GM12864 (cell line): Measurements from ENCODE around the gene UBE2N.
"Not testable (repeated sequence)": the region's sequence is repeated elsewhere in the genome, so short reads cannot be mapped to it uniquely, and the experiment has no call there.

Experiments used
- DNase-seq: peaks from one replicate; pipeline ENCODE4 v3.0.0-alpha.2; 2011; ENCODE audit warnings: low read depth
- H3K4me3 ChIP-seq: 2 replicates; pipeline ENCODE4 v1.5.1; 2011; ENCODE audit warnings: mild to moderate bottlenecking, low read depth, low read length, control low read depth
- TF ChIP-seq, protein P1 (sequence below): IDR thresholded peaks from 2 replicates; pipeline ENCODE4 v1.5.1; 2011; ENCODE audit warnings: low read depth, mild to moderate bottlenecking, moderate library complexity, low read length, control low read depth, inconsistent platforms; ENCODE audit errors: missing control alignments

UBE2N gene

DNA sequence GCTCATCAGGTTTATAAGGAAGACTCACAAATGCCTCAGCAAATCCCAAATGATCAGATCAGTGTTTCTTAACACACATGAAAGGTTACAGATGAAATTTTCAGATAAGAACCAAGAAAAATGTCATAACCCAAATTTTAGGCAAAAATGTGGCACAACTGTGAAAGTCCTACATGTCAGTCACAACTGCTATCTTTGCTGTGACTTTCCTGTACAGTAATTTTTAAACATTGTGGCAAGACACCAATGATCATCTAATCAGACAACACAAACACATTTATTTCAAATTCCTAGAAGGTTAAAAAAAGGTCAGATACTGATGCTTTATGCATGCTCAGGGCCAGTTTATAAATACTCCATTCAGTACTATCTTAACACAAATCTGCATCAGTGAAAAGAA is 32.9 kb downstream of the UBE2N start:
- DNase-seq: no peak
- TF ChIP-seq, protein P1, sequence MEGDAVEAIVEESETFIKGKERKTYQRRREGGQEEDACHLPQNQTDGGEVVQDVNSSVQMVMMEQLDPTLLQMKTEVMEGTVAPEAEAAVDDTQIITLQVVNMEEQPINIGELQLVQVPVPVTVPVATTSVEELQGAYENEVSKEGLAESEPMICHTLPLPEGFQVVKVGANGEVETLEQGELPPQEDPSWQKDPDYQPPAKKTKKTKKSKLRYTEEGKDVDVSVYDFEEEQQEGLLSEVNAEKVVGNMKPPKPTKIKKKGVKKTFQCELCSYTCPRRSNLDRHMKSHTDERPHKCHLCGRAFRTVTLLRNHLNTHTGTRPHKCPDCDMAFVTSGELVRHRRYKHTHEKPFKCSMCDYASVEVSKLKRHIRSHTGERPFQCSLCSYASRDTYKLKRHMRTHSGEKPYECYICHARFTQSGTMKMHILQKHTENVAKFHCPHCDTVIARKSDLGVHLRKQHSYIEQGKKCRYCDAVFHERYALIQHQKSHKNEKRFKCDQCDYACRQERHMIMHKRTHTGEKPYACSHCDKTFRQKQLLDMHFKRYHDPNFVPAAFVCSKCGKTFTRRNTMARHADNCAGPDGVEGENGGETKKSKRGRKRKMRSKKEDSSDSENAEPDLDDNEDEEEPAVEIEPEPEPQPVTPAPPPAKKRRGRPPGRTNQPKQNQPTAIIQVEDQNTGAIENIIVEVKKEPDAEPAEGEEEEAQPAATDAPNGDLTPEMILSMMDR: no peak
- H3K4me3 ChIP-seq: no peak overlapping the region

DNA sequence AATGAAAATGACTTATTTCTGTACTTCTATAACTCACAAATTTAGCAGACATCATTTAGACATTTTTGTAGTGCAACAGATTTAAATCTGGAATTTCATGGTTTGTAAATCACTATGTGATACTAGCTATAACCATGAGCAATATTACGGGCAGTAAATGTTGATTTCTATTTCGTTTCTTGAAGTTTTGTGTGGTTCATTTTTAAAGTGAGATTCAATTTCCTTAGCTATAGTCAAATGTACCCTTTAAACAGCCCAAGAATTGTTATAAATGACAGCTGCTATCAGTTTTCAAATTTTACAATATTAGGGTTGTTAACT is 33.8 kb downstream of the UBE2N start:
- no peak overlapping the region for H3K4me3 ChIP-seq
- TF ChIP-seq, protein P1: no peak
- no peak for DNase-seq

DNA sequence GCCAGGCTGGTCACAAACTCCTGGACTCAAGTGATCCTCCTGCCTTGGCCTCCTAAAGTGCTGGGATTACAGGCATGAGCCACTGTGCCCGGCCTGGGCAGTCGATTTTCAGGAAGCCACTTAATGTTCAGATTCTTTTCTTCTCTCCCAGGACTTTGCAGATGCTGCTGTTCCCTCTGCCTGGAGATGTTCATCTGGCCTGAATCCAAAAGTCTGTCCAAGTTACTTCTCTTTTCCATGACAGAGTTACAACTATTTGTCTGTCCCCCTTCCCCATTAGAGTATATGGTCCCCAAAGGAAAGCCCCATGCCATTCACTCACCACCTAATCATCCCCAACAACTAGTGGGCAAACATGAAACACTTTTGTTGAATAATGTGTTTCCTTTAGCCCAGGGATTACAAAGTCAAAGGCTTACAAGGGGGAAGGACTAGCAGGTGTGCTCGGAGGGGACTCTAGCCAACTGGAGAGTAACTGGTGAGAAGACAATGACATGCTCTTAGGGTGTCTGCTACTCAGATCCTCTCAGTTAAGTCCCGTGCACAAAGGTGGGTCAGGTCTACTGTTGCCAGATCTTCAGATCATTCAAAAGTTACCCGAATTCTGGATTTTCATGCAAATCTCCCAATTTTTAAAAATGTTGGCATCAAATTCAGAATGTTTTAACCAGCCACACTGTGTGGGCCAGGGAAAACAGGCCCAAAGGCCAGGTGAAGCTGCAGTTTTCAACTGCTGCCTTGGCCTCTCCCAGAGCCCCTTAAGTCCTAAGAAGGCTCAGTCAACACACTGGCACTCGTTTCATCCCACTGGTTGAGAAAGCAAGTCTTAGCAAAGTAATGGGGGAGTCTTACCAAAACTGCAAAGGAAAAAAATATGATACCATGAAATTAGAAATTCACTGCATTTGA is 34.4 kb downstream of the UBE2N start:
- no peak overlapping the region for H3K4me3 ChIP-seq
- DNase-seq: no peak
- TF ChIP-seq, protein P1: no peak

DNA sequence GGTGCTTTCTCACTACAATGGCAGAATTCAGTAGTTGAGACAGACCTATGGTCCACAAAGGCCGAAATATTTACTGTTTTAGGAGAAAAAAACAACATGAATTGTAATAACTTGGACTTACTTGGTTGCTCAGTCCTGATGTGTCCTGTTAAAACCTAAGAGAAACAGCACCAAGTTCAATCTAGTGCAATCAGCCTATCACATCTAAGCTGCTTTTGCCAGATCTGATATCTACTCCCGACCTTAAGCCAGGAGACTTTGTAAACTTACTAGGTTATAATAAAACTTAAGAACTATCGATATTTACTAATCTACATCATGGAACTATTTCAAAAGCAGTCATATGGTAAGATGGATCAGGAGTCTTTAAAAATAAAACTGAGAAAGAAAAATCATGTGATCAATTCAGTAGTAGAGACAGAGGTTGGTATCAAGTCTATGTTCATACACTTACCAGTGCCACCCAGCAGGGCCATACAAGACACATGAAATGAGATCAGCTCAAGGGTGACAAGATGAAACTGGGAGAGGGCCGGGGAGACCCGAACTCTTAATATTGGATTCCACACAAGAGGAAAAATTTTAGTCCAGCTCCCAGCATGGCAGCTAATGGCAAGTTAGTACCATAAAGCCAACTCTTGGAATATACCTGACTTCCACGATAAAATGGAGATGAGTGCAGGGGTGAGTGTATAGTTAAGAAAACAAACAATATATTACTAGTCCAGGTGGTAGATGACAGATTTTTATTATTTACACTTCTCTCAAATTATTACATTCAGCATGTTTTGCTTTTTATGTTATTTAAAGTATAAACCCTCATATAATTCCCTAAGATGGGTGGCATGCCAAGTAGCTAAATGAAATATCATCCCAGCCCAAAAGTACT is 36.5 kb downstream of the UBE2N start:
- no peak overlapping the region for H3K4me3 ChIP-seq
- DNase-seq: no peak
- TF ChIP-seq, protein P1: no peak

DNA sequence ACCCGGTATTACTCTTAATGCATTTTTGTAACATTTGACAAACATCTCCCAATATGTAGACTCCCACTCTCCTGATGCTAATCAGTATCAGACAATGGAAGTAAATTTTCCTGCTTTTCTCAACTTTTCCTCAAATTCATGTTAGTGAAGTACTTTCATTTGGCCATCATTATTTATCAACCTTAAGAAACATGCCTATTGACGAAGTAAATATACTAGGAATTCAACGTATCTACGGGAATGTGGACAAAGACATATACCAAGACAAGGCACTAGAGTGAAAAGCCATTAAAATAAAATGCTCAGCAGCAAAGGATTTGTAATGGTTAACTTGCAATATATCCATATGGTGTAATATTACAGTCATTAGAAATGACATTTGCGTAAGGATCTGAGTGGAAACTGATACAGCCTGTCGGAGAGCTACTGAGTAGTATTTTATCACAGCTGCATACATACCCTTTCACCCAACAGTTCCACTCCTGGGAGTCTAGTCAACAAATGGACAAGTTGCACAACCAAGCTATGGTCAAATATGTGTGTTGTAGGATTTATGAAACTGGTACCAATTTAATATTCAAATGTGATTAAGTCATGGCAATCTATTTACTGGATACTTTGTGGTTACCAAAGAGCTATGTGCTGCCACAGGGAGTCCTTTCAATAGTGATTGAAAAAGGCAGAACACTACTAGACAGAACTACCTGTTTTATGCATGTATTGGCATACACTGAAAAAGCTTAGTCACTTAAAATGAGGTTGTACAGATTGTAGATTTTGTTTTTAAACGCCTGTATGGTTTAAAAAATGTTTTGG is 37.6 kb downstream of the UBE2N start:
- no peak for DNase-seq
- TF ChIP-seq, protein P1: no peak
- no peak overlapping the region for H3K4me3 ChIP-seq

DNA sequence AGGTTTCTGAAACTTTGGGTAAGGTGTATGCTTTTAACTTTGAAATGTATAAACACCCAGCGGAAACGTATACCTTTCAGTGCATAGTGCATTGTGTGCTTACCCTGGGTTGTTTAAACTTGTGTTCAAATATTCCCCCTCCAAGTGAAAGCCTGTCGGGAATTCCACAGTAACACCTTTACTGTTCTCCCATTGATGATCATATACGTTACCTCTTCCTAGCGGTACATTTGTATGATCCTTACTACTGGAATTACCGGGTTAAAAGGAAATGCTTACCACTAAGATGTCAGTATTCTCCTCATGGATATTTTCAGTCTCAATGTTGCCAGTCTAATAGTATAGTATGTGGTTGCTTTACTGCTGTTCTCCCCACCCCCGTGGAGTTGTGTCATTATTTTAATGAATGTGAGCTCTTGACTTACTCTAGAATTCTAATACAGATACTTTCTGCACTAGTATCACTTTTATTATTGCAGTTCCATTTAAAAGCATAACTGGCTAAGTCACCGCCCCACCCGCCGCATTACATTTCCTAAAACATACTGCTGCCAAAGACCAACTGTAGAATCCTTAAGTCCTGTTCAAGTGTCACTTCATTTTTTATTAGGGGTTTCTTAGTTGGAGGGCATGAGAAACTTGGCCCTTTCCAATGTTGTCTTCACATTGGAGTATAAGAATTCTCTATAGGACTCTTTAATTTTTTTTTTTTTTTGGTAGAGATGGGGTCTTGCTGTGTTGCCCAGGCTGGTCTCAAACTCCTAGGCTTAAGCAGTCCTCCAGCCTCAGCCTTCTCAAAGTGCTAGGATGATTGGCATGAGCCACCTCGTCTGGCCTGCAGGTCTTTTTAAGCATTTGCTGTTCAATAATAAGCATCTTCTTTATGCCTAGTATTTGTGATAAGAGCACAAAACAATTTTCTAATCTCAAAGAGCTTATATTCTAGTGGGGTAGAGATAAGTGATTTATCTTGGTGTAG is 39.1 kb downstream of the UBE2N start:
- TF ChIP-seq, protein P1: no peak
- H3K4me3 ChIP-seq: no peak overlapping the region
- no peak for DNase-seq

DNA sequence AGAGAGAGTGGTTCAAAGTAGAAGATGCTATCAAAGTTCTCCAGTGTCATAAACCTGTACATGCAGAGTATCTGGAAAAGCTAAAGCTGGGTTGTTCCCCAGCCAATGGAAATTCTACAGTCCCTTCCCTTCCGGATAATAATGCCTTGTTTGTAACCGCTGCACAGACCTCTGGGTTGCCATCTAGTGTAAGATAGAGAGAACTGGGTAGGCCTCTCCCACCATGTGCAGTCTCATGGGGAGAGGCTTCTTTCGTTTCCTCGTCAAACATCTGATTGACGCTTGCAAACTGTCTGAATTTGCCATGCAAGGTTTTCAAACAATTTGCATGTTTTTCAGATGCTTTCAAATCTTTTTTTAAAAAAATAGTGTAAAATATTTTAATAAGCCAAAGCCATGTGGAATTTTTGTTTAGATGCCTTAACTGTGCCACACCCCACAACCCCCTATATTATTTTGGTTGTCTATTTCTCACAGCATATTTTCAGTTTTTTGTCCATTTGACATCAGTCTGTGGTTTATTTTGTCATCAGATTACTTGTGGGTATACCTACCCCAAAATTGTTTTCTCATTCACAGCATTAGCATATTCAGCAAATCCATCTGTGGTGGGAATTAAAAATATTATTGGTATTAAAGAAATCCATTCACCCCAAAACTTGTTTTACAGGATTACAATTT is 42.4 kb downstream of the UBE2N start:
- not testable (repeated sequence) for DNase-seq, H3K4me3 ChIP-seq
